NCI-H226 (cell line): ENCODE results near the gene MDM4.

Source experiments
- DNase-seq: peaks from one replicate; pipeline ENCODE4 v3.0.0-alpha.2; 2015

The MDM4 gene

DNA sequence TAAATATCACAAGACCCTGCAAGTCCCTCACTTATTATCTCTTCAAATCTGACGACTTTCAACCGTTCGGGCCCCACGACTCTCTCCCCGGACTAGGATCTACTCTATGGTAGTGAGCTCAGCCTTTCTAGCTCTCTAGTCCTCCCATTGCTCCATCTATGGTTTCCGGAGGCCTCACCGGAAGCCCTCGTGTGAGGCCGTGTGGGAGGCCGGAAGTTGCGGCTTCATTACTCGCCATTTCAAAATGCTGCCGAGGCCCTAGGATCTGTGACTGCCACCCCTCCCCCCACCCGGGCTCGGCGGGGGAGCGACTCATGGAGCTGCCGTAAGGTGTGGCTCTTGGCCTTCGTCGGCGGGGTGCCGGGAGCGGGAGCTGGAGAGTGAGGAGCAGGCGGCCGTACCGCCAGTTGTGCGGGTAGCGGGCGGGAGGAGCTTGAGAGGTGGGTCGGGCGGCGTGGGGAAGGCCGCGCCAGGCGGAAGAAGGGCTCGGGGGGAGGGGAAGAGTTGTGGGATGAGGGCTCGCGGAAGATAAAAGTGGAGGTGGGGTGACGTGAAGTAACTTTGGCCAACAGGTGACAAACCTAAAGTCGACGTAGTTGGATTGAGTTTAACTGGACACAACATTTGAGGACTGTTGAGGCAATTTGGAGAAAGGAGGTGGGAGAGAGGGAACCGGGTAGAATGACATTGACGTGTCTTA, at the start of gene MDM4:
TSS of gene MDM4 (plus strand) at position 227 of the 700 bp plus-strand sequence. CDS start 9,113 bp downstream, outside the sequence.
- DNase-seq = peak; percentile 98

- DNase-seq = no peak
Observed at GRCh38 chr1:204466416-204467405, 49.5 kb upstream of the MDM4 start.

GRCh38 chr1:204468206-204468605, 48.0 kb upstream of the MDM4 start:
- no peak for DNase-seq

- no peak for DNase-seq
Observed at GRCh38 chr1:204468766-204469302, 47.4 kb upstream of the MDM4 start.

GRCh38 chr1:204469304-204469703, 46.9 kb upstream of the MDM4 start:
- DNase-seq = no peak

- no peak for DNase-seq
Observed at GRCh38 chr1:204471687-204472086, 44.5 kb upstream of the MDM4 start.

DNA sequence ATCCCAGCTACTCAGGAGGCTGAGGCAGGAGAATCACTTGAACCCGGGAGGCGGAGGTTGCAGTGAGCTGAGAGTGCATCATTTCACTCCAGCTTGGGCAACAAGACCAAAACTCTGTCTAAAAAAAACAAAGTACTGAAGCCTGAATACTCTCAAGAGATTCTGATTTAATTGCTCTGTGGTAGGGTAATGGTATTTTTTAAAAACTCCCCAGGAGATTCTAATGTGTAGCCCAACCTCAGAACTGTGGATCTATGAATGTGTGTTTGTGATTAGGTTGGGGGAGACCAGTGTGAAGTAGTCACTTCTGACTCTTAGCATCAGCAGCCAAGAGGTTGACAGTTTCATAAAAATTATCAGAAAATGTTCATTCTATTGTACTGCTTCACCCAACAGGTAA, 43.5 kb upstream of the MDM4 start:
- no peak for DNase-seq

DNA sequence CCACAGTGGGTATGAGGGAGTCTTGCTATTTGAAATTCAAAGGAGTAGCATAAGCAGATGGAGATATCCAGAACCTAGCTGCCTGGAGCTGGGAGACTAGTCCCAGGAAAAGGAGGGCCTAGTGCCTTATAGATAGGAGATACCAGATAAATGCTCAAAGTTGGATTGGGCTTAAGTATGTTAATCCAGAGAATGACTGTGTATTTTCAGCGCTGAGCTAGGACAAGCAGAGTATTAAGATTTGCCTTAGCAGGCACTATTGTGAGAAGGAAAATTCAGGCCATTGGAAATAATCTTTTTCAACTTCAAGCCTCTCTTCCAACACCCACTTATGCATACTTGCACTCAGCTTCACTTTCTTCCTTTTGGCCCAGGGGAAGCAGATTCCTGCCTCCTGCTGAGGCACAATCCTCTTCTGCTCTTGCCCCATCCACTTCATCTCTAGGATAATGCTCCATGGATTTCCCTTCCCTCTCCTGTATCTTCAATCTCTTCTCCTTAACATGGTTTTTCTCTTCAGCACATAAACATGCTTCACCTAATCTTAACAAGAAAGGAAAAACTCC, 42.7 kb upstream of the MDM4 start:
- no peak for DNase-seq

DNA sequence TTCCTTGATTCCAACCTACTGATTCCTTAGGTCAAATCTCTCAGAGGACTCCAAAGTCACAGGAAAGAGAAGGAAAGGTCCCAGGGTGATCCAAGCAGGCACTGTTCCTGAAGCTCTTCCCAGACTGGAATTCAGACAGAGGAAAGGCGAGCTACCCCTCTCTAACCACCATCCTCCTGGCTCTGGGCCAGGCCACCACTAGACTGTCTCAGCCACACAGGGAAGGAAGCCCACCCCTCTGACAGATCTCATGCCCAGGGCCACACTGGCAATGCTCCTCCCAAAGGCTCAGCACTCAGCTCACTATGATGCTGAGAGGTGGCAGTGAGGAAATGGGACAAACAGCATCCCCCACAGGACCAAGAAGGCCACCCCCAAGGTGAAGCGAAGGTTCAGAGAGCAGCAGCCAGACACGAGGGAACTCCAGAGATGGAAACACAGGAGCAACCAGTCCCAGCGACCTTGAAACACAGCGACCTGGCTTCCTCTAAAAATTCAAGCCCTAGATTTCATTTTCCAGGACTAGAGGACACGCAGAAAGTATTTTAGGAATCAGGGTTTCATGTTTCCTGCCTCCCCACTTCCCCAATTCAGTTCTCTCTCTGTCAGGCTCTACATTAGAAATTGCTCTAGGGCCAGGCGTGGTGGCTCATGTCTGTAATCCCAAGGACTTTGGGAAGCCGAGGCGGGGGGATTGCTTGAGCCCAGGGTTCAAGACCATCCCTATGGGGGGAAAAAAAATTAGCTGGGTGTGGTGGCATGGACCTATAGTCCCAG, 40.4 kb upstream of the MDM4 start:
- no peak for DNase-seq

- no peak for DNase-seq
Observed at GRCh38 chr1:204476563-204476962, 39.6 kb upstream of the MDM4 start.

GRCh38 chr1:204477036-204477740, 39.0 kb upstream of the MDM4 start:
- no peak for DNase-seq

- no peak for DNase-seq
Observed at GRCh38 chr1:204478172-204478899, 37.9 kb upstream of the MDM4 start.

DNA sequence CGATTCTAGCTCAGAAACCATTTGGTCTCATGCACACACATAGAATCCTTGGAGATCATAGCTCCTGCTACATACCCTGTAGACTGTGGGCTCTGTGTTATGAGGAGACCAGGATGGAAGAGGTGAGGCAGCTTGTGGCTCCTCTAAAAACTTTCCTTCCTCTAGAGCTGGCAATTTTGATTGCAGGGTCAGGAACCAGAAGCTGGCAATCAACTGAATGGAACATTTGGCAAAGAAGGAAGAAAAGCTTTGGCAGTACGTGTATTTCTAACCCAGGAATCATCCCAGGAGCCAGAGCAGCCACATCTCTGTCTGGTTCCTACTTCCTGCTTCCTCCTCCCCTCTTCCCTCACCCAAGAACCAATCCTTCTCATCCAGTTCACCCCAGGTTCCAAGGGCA, 37.3 kb upstream of the MDM4 start:
- no peak for DNase-seq

DNA sequence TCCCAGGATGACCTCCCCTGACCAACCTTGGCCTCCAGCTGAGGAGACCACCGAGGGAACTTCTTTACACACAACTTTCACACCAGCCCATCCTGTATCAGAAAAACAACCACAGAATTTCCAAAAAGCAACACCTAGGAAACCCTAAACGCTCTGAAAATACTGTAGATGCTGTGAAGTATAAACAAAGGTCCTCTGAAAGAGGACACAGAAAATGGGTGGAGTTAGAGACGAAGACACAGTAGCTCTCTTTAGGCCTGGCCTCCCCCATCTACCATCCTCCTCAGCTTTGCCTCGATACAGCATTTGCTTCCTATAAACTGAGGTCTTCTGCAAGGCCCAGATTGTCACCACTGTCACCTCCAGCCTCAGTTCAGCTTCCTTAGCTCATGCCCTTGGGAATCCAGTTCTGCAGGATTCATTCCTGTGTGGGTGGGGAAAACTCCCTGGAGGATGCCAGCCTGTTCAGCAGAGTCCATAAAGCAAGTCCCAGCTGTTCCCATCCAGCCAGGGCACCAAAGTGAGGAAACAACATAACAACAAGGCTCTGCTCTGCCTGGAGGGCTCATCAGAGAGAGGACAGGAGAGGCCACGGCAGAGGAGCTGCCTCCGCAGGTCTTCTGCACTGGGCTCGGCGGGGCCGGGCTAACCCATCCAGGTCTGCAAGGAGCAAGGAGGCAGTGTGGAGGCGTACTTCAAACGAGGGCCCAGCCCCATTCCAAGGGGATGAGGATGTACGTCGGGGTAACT, 36.6 kb upstream of the MDM4 start:
- no peak for DNase-seq

DNA sequence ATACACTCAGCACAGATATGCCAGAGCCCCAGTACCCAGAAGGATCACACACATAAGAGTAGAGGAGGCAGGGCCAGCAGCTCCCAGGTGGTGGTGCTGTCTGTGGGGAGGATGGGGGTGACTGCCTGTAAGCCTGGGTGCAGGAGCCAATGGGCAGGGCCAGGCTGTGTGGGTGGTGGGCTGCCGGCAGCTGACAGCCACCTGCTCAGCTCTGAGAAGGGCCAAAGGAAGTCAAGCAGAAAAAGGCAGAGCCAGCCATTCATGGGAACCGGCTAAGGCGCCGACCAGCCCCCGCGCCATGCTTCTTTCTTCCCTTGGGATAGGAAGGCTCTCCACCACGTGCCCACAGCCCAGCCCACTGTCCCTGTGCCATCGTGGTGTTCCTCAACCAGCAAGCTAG, 35.7 kb upstream of the MDM4 start:
- DNase-seq = no peak

DNA sequence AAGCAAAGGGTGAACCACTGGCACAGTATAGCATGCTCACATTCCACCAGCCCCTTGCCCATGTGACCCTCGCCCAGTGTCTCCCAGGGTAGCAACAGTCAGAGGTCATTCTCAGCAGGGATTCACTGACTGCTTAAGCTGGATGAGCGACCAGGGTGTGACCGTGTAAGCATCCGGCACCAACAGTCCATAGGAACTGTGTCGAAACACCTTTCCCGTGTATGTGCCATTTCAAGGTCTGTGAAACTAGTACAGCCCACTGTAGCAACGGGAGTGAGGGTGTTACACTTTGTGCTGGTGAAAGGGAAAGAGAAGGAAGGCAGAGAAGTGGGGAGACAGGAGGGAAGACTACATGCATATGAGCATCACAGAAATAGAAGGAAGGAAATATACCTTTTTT, 32.4 kb upstream of the MDM4 start:
- DNase-seq = no peak

GRCh38 chr1:204486513-204487255, 29.5 kb upstream of the MDM4 start:
- DNase-seq = peak; percentile 32

- DNase-seq = no peak
Observed at GRCh38 chr1:204487256-204487615, 29.0 kb upstream of the MDM4 start.

- no peak for DNase-seq
Observed at GRCh38 chr1:204491655-204492054, 24.6 kb upstream of the MDM4 start.
